Naive B cell (primary cell): ENCODE results near the gene RPL41. TPM values are rescaled to one million over a fixed set of nuclear protein-coding genes. Genes with fewer than 3 reads are reported as not detected.
"Not testable (repeated sequence)": the region's sequence is repeated elsewhere in the genome, so short reads cannot be mapped to it uniquely, and the experiment has no call there.

Experiments used
- ATAC-seq, 2 donors: fragments of 150-1000 bp; cut with Tn5 transposase; 2 replicates each; pipeline ENCODE4 v1.10.0; 2021; ENCODE audit warnings: low read depth in 2 of 2, mild to moderate bottlenecking in 2 of 2, moderate library complexity in 2 of 2
- DNase-seq: peaks from one replicate; pipeline ENCODE4 v3.0.0; 2022
- H3K27ac Mint-ChIP-seq, 6 donors: one replicate each; pipeline ENCODE4 v1.8.0; 2020 to 2022; ENCODE audit warnings: mild to moderate bottlenecking in 6 of 6, mixed read lengths in 6 of 6, moderate library complexity in 5 of 6, inconsistent platforms in 2 of 6
- H3K27me3 Mint-ChIP-seq, 3 donors: one replicate each; pipeline ENCODE4 v1.8.0; 2021 to 2022; ENCODE audit warnings: mixed read lengths in 3 of 3, mild to moderate bottlenecking in 1 of 3
- H3K36me3 Mint-ChIP-seq, 2 donors: one replicate each; pipeline ENCODE4 v1.8.0; 2020 to 2022; ENCODE audit warnings: mixed read lengths in 2 of 2, inconsistent platforms in 1 of 2, mild to moderate bottlenecking in 1 of 2
- H3K4me1 Mint-ChIP-seq, 3 donors: one replicate each; pipeline ENCODE4 v1.8.0; 2020 to 2022; ENCODE audit warnings: mixed read lengths in 3 of 3, inconsistent platforms in 1 of 3, mild to moderate bottlenecking in 1 of 3, moderate library complexity in 1 of 3
- H3K4me3 Mint-ChIP-seq, 8 donors: one replicate each; pipeline ENCODE4 v1.8.0; 2020 to 2022; ENCODE audit warnings: mild to moderate bottlenecking in 8 of 8, mixed read lengths in 8 of 8, moderate library complexity in 8 of 8, inconsistent platforms in 2 of 8
- H3K9me3 Mint-ChIP-seq, 7 donors: one replicate each; pipeline ENCODE4 v1.8.0; 2020 to 2022; ENCODE audit warnings: mixed read lengths in 7 of 7, mild to moderate bottlenecking in 5 of 7, inconsistent platforms in 2 of 7, moderate library complexity in 1 of 7
- polyA plus RNA-seq, 6 donors: library from polyadenylated mRNA; unstranded; fragments of 300-500 nt; fragmentation: Illumina TruSeq; gene quantifications; one replicate each; pipeline ENCODE4 v1.2.3, GENCODE V29; 2021; ENCODE audit warnings: low read depth in 6 of 6

Gene RPL41
- polyA plus RNA-seq, 6 donors from 2014 or later: 5,503 to 9,903 (median 8,851) TPM

DNA sequence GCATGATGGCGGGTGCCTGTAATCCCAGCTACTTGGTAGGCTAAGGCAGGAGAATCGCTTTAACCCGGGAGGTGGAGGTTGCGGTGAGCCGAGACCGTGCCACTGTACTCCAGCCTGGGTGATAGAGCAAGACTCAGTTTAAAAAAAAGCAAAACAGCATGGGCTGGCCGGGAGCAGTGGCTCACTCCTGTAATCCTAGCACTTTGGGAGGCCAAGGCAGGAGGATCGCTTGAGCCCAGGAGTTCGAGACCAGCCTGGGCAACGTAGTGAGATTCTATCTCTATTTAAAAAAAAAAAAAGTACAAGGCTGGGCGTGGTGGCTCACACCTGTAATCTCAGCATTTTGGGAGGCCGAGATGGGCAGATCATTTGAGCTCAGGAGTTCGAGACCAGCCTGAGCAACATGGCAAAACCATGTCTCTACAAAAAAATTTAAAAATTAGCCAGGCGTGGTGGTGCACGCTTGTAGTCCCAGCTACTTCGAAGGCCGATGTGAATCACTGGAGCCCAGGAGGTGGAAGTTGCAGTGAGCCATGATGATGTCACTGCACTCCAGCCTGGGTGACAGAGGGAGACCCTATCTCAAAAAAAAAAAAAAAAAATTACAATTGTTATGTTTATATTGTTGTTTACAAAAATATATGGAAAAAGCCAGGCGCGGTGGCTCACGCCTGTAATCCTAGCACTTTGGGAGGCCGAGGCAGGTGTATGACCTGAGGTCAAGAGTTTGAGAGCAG lies 40.2 kb downstream of the RPL41 start:
- peaks cover 56 to 74% (median 63%) of the 10 kb centered on the region in 3 donors for H3K4me1 Mint-ChIP-seq
- not testable (repeated sequence) for ATAC-seq, H3K9me3 Mint-ChIP-seq, H3K27me3 Mint-ChIP-seq, DNase-seq
- H3K4me3 Mint-ChIP-seq: peak overlapping the region; percentile 90 to 100 (median 98)
- peaks cover 0 to 27% of the 10 kb centered on the region in 2 donors for H3K36me3 Mint-ChIP-seq
- peak overlapping the region in 5 of 6 donors; percentile 96 to 100 (median 98) for H3K27ac Mint-ChIP-seq

DNA sequence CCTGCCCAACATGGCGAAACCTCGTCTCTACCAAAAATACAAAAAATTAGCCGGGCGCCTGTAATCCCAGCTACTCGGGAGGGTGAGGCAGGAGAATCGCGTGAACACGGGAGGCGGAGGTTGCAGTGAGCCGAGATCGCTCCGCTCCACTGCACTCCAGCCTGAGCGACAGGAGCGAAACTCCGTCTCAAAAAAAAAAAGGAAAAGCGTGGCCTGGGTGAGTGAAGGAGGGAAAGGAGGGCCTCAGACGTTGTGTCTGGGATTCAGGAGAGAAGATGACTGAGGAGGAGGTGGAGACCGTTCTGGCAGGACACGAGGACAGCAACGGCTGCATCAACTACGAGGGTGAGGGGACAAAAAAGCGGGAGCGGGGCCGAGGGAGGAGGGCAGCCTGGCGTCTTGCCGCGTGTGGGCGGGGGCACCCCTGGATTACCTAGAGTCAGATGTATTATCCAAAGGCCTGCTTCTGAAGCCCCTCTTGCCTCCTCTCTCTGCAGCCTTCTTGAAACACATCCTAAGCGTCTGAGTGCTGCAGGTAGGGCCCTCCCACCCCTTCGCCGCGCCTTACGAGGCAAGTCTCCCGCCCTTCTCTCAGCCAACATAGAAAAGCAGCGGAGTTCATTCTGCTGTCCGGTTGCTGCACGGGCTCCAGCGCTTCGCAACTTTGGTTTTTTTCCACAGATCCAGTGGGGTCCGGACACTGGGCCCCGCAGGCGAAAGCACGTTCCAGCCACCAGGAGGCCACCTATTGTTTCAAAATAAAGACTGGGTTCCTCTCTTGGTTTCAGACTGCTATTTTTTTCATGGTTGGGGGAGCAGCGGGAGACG lies 41.0 kb downstream of the RPL41 start:
- peaks cover 49 to 66% (median 55%) of the 10 kb centered on the region in 3 donors for H3K4me1 Mint-ChIP-seq
- H3K27ac Mint-ChIP-seq: peak overlapping the region; percentile 96 to 100 (median 98)
- H3K36me3 Mint-ChIP-seq: peaks cover 0 to 28% of the 10 kb centered on the region in 2 donors
- H3K27me3 Mint-ChIP-seq: no peaks in the 10 kb centered on the region
- H3K4me3 Mint-ChIP-seq: peak overlapping the region; percentile 90 to 100 (median 98)
- ATAC-seq (peak; percentile 69 to 74), DNase-seq (peak; percentile 84)
- H3K9me3 Mint-ChIP-seq: no peaks in the 10 kb centered on the region

DNA sequence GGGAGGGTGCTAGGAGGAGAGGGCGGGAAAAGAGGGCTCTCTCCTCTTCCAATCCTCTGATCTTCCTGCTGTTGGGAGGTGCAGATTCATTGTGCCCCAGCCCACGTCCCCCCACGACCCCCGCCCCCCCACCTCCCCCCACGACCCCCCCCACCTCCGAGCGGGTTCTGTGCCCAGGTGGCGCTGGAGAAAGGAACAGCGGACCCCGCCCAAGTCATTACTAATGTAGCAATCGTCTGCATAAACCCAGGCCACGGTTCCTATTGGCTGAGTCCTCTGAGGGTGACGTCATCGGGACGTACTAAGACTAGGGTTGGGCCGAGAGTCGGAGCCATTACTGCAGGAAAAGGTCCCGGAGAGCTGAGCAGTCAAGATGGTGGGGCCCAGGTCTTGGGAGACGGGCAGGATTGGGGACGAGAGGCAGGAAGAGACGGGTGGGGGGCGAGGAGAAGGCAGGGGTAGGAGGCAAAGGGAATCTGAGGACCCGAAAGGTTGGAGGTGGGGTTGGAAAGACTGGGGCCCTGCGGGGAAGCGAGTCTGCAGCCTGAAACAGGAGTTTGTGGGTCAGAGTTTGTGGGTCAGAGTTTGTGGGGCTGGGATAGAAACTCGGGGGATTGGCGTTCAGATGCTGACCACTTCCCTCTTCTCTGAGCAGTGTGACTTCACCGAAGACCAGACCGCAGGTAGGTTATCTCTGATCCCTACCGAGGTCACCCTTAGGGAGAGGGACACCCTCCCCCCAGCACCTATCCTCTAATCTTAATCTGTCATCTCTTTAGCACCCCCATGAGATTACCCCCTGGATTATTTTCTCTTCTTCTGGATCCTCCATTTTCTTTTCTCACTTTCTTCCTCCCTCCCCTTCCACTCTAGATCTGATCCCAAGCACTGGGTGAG lies 41.8 kb downstream of the RPL41 start, which contains the start of gene MYL6:
MYL6 (plus strand) TSS at position 331 of the 897 bp plus-strand sequence; CDS start at position 374, 43 bp downstream.
- H3K36me3 Mint-ChIP-seq: peaks cover 0 to 28% of the 10 kb centered on the region in 2 donors

DNA sequence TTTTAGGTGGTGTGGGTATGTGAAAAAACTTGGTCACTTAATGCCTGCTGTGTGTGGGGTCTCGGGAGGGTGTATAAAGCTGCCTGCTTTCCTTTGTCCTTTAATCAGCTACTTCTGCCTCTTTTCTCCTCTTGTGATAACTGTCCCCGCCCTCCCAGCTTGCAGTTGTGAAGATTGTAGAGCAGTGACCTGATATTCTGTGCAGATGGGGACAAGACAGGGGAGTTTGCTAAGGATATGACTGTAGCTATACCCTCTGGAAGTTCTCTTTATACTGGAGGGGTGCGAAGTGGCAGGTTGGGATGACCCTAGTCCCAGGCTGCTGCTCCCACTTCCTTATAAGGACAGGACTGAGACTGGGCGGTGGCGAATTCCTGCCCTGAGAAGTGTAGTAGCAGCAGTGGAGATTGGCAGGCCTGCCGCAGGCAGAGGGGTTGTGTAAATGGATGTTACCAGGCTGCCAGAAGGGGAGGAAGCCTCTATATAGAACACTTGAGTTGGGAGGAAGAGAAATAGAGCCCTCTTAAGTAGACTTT lies 42.6 kb downstream of the RPL41 start:
- DNase-seq: no peak

More for the DNA sequence above, 41.8 kb downstream of the RPL41 start, which contains the start of gene MYL6:
- Mint-ChIP-seq H3K4me1 (peaks cover 48 to 58% (median 49%) of the 10 kb centered on the region in 3 donors), H3K27ac (peak within 1 kb of the TSS; percentile 98 to 100 (median 98)), H3K9me3 (no peaks in the 10 kb centered on the region), H3K27me3 (no peaks in the 10 kb centered on the region), H3K4me3 (peak within 1 kb of the TSS; percentile 90 to 100 (median 98))
- ATAC-seq (peak; percentile 90 to 92), DNase-seq (peak; percentile 90)

DNA sequence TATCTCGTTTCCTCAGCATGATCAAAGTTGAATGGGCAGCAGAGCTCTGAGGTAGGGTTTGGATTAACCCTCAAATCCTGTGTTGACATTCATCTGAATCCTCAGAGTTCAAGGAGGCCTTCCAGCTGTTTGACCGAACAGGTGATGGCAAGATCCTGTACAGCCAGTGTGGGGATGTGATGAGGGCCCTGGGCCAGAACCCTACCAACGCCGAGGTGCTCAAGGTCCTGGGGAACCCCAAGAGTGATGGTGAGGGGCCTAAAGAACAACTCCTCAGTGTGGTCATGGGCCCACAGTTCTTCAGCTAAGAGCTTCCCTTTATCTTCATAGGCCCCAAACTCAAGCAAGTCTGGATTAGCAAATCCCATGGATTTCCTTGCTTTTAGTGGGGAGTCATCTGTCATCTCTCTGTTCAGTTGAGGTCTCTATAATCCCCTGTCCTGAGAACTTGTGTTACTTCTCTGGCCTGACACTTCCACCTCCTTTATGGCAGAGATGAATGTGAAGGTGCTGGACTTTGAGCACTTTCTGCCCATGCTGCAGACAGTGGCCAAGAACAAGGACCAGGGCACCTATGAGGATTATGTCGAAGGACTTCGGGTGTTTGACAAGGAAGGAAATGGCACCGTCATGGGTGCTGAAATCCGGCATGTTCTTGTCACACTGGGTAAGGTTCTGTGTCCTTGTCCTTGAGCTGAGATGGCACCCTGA lies 43.2 kb downstream of the RPL41 start:
- H3K27ac Mint-ChIP-seq: peak overlapping the region; percentile 98 to 100 (median 98)
- H3K9me3 Mint-ChIP-seq: no peaks in the 10 kb centered on the region
- peaks cover 4 to 41% of the 10 kb centered on the region in 2 donors for H3K36me3 Mint-ChIP-seq
- ATAC-seq (no peak), DNase-seq (no peak)
- peaks cover 46 to 57% (median 48%) of the 10 kb centered on the region in 3 donors for H3K4me1 Mint-ChIP-seq
- no peaks in the 10 kb centered on the region for H3K27me3 Mint-ChIP-seq
- H3K4me3 Mint-ChIP-seq: peak overlapping the region; percentile 90 to 100 (median 98)

More for the DNA sequence above, 42.6 kb downstream of the RPL41 start:
- peaks cover 0 to 35% of the 10 kb centered on the region in 2 donors for H3K36me3 Mint-ChIP-seq
- no peaks in the 10 kb centered on the region for H3K9me3 Mint-ChIP-seq
- no peak for ATAC-seq
- H3K4me3 Mint-ChIP-seq: peak overlapping the region; percentile 90 to 100 (median 98)
- H3K27me3 Mint-ChIP-seq: no peaks in the 10 kb centered on the region
- peak overlapping the region; percentile 98 to 100 (median 98) for H3K27ac Mint-ChIP-seq
- H3K4me1 Mint-ChIP-seq: peaks cover 46 to 57% (median 48%) of the 10 kb centered on the region in 3 donors

DNA sequence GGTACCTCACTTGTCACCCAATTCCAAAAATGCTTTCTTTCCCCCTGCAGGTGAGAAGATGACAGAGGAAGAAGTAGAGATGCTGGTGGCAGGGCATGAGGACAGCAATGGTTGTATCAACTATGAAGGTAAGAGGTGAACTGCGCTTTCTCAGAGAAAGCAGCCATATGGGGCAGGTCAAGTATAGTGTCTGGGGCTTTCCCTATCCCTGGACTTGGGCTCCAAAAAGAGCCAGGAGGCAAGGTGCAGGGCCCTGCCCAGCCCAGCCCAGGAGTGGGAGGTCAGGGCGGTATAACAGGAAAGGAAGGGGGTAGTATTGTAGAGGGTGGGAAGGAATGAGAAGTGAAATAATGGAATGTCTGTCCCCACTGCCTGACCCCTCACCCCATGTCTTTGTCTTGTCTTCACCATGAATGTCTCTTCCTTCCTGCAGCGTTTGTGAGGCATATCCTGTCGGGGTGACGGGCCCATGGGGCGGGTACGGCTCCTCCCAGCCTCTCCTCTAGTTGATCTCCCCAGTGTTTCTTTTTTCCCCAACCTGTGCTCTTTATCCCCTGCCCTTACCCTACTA lies 43.8 kb downstream of the RPL41 start:
- Mint-ChIP-seq H3K36me3 (peaks cover 4 to 42% of the 10 kb centered on the region in 2 donors), H3K27me3 (no peaks in the 10 kb centered on the region), H3K4me3 (peak overlapping the region; percentile 40 to 100 (median 95)), H3K27ac (peak overlapping the region; percentile 67 to 99 (median 95)), H3K9me3 (no peaks in the 10 kb centered on the region), H3K4me1 (peaks cover 44 to 52% (median 47%) of the 10 kb centered on the region in 3 donors)
- DNase-seq: no peak
- no peak for ATAC-seq

DNA sequence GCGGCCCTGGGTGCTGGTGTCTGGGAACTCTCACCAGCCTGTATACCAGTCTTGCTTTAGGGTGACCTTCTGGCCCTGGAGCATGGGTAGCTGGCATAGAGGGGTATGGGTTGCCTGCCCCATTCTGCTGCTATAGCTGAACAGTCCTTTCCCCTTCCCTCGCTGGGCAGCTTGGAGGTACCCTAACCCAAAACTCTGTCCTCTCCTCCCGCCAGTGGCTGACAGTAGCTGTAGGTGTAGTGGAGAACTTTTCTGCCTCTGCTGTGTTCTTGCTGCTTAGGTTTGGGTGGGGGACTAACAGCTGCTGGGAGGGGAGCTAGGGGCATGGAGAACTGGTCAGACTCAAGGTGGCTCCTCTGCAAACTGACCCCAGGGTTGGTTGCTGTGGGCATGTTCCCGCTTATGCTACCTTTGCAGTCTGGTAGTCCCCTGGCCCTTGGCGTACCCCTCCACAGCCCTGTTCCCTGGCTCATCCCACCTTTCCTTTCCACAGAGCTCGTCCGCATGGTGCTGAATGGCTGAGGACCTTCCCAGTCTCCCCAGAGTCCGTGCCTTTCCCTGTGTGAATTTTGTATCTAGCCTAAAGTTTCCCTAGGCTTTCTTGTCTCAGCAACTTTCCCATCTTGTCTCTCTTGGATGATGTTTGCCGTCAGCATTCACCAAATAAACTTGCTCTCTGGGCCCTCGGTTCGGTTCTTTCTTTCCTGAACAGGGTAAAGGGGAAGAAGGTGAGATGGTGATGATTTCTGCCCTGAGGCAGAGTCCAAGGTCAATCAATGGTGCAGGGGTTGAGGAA lies 44.7 kb downstream of the RPL41 start:
- Mint-ChIP-seq H3K9me3 (no peaks in the 10 kb centered on the region), H3K4me1 (peaks cover 39 to 44% (median 42%) of the 10 kb centered on the region in 3 donors), H3K27ac (peak overlapping the region in 5 of 6 donors; percentile 47 to 98 (median 89)), H3K4me3 (peak overlapping the region; percentile 40 to 100 (median 95)), H3K36me3 (peaks cover 4 to 42% of the 10 kb centered on the region in 2 donors), H3K27me3 (no peaks in the 10 kb centered on the region)
- DNase-seq (no peak), ATAC-seq (no peak)

DNA sequence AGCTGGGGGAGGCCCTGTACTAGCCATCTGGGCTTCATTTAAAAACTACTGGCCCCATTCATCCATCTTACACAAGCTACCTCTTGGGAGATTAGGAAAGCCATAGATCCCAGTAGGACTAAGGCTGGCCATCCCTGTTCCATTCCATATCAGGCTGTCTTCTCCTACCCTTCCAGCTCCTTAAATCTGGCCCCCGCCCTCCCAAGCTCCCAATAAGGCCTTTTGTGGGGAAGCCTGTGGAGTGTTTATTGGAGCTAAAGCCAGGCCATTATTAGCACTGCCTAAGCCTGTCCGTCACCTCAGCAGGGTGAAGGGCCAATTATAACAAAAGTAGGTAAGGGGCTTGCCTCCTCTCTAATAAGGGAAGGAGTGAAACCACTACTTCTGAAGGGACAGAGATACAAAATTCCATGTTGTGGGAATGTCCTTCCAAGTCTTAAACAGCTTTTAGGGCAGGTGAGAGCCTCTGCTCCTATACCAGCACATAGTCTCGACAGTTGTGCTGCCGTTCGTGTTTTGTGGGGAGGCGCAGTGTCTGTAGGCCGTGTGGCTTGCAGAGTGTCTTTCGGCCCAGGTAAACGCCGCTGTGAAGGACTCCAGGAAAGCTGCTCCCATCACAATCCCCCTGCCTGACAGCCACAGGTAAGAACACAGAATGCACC lies 45.4 kb downstream of the RPL41 start:
- Mint-ChIP-seq H3K27ac (peak overlapping the region in 4 of 6 donors; percentile 47 to 98 (median 82)), H3K36me3 (peaks cover 4 to 42% of the 10 kb centered on the region in 2 donors), H3K4me1 (peaks cover 39 to 42% (median 42%) of the 10 kb centered on the region in 3 donors), H3K9me3 (no peaks in the 10 kb centered on the region), H3K4me3 (peak overlapping the region in 4 of 8 donors; percentile 16 to 90 (median 34)), H3K27me3 (no peaks in the 10 kb centered on the region)
- no peak for DNase-seq
- no peak for ATAC-seq

DNA sequence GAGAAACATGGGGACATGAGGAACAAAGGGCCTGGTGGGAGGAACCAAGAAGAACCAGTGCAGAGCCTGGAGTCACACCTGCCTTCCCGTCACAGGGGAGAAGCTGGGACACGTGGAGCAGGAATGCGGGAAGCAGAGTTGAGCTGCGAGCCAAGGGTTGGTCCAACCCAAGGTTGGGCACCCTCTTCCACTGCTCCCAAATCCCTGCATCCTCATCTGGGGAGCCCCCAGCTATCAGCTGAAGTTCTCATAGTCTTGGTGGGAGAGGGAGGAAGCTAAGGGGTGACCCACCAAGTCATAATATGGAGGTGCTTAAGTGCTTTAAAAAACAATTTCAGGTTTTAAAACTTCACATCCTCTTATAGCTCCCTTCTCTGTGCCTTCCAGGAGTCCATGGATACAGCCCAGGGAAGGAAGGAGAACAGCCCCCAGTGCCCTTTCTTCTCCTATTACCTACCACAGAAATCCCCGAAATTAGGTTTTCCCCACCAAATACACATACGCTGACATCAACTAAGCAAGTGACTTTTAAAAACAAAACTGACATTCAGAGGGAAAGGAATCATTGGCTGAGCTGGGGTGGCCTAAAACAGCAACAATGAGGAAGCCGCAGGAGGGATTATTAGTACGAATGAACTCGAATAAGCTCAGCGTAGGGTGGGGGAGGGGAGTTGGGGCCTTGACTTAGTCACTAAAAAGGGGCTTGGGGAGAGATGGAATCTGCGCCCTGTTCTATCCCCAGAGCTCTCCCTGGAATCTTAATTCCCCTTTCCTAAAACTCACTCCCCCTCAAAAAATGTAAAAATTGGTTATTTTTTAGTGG lies 46.2 kb downstream of the RPL41 start:
- H3K4me3 Mint-ChIP-seq: peak overlapping the region in 1 of 8 donors; percentile 35
- H3K4me1 Mint-ChIP-seq: peaks cover 31 to 35% (median 35%) of the 10 kb centered on the region in 3 donors
- H3K9me3 Mint-ChIP-seq: no peaks in the 10 kb centered on the region
- H3K27me3 Mint-ChIP-seq: no peaks in the 10 kb centered on the region
- peak overlapping the region in 3 of 6 donors; percentile 69 to 98 (median 76) for H3K27ac Mint-ChIP-seq
- DNase-seq (no peak), ATAC-seq (no peak)
- peaks cover 4 to 47% of the 10 kb centered on the region in 2 donors for H3K36me3 Mint-ChIP-seq
